ENCODE data around the gene EPHB6.

DNA sequence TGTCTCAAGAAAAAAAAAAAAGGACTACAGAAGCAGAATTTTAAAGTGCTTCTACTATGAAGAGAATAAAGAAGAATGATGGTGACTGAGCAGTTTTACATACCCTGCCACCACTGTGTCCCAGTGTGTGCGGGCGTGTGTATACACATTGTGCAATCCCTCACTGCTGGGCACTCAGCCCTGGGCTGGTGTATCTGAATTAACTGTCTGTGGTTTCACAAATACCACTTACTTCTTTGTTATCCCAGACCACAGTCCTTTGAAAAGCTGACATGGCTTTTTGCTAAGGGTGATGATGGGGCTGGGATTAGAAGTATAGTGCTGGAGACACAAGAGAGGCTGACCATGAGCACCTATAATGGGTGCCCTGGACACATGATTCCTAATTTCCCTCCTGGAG, 51.8 kb downstream of the EPHB6 start:
- TF ChIP-seq POLR2AphosphoS5 (IDR thresholded peaks at IDR 0.05; ENCODE audit: low read depth, low read length) = no peak
- TF ChIP-seq, protein P1, sequence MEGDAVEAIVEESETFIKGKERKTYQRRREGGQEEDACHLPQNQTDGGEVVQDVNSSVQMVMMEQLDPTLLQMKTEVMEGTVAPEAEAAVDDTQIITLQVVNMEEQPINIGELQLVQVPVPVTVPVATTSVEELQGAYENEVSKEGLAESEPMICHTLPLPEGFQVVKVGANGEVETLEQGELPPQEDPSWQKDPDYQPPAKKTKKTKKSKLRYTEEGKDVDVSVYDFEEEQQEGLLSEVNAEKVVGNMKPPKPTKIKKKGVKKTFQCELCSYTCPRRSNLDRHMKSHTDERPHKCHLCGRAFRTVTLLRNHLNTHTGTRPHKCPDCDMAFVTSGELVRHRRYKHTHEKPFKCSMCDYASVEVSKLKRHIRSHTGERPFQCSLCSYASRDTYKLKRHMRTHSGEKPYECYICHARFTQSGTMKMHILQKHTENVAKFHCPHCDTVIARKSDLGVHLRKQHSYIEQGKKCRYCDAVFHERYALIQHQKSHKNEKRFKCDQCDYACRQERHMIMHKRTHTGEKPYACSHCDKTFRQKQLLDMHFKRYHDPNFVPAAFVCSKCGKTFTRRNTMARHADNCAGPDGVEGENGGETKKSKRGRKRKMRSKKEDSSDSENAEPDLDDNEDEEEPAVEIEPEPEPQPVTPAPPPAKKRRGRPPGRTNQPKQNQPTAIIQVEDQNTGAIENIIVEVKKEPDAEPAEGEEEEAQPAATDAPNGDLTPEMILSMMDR (IDR thresholded peaks at IDR 0.05 in 2 of 3, conservative IDR thresholded peaks at IDR 0.05 in 1 of 3; ENCODE audit: borderline replicate concordance in 1 of 3, insufficient read depth in 1 of 3, low read depth in 2 of 3, low read length in 2 of 3) = no peak
- TF ChIP-seq ZBTB33 (IDR thresholded peaks at IDR 0.05; ENCODE audit: extremely low read depth, insufficient replicate concordance, low read length) = no peak
- TF ChIP-seq JUND (IDR thresholded peaks at IDR 0.05) = no peak
- no peak for TF ChIP-seq EZH2 (IDR thresholded peaks at IDR 0.05)
